ENCODE measurements around the gene PLLP. TPM values are rescaled to one million over a fixed set of nuclear protein-coding genes. Genes with fewer than 3 reads are reported as not detected.
A peak's percentile ranks its signal among the peaks of the same experiment; 100 is the strongest.

PLLP gene
- total and polyA plus RNA-seq, 10 donors, result 4.7 to 53.1 (median 17.2) TPM

- H3K9me3 ChIP-seq, result no peaks in the 10 kb centered on the region
- DNase-seq, result no peak
- TF ChIP-seq CTCF (IDR thresholded peaks at IDR 0.05 in 8 of 11, conservative IDR thresholded peaks at IDR 0.05 in 3 of 11) (no peak), POLR2A (IDR thresholded peaks at IDR 0.05) (no peak), POLR2AphosphoS5 (IDR thresholded peaks at IDR 0.05) (no peak)
- intact Hi-C loops (cut with DNase I; ENCODE audit: low total_unique reads), result no loop called here
- H3K4me1 ChIP-seq, result peaks cover 0 to 19% (median 2%) of the 10 kb centered on the region in 6 donors
- H3K27ac ChIP-seq, result peak overlapping the region in 7 of 8 donors; percentile 15 to 79 (median 51)
- peaks cover 0 to 100% (median 59%) of the 10 kb centered on the region in 6 donors for H3K36me3 ChIP-seq
- H3K4me3 ChIP-seq, result no peak overlapping the region
- 68 to 73% (median 70%) methylated on average over 8 of the region's 8 CpGs for WGBS, 5 donors
- no peaks in the 10 kb centered on the region for H3K27me3 ChIP-seq (replicated peaks in 1 of 7)
These were observed 49.1 kb downstream of the PLLP start for GRCh38 chr16:57235128-57236021.

DNA sequence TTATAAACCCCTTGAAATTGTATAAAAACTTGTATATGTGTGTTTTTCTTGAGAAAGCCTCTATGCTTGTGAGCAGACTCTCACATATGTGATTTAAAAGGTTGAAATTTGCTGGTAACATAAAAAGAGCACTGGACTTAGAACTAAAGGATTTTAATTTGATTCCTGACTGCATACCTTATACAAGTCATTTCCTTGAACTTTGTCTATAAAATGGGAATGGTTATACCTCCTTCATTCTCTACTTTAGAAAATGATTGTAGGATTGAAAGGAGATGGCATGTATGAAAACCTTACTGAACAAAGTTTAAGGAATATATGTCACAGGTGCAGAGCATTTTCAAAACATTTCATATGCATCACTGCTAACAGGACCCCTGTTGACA is 49.8 kb downstream of the PLLP start:
- Histone ChIP-seq H3K27ac (peak overlapping the region in 5 of 8 donors; percentile 15 to 79 (median 51)), H3K4me1 (peaks cover 0 to 18% (median 2%) of the 10 kb centered on the region in 6 donors), H3K36me3 (peaks cover 0 to 100% (median 62%) of the 10 kb centered on the region in 6 donors), H3K4me3 (no peak overlapping the region), H3K27me3 (replicated peaks in 1 of 7) (no peaks in the 10 kb centered on the region), H3K9me3 (no peaks in the 10 kb centered on the region)
- no peak for TF ChIP-seq CTCF (IDR thresholded peaks at IDR 0.05 in 8 of 11, conservative IDR thresholded peaks at IDR 0.05 in 3 of 11)
- no peak for TF ChIP-seq POLR2A (IDR thresholded peaks at IDR 0.05)
- no peak for TF ChIP-seq POLR2AphosphoS5 (IDR thresholded peaks at IDR 0.05)
- intact Hi-C loops (cut with DNase I; ENCODE audit: low total_unique reads), result no loop called here
- no peak for DNase-seq

DNA sequence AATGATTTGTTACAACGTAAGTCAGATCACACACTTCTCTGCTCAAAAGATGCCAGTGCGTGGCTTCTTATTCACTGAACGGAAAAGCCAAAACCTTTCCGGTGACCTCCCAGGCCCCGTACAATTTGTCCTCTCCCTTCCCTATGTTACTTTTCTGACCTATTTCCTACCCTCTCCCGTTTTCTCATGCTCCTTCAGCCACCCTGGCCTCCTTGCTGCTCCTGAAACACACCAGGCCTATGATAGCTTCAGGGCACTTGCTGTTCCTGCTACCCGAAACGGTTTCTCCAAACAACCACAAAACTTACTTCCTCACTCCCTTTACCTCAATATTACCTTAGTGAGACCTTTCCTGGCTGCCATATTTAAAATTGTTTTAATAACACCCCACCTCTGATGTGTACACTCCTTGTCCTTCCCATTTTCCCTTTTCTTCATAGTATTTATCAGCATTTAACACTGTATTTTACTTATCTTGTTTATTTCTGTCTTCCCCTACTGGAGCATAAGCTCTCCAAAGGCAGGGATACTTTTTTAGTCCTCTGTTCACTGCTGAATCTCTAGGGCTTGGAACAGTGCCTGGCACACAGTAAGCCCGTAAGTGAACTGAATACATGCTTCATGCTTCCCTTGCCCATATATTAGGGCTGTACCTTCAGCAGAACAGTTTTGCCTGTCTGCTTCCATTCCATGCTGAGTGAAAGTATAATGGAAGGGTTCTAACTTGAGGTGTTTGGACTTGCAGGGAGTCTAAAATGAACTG is 50.3 kb downstream of the PLLP start:
- intact Hi-C loops (cut with DNase I; ENCODE audit: low total_unique reads), result no loop called here
- H3K4me3 ChIP-seq, result no peak overlapping the region
- H3K9me3 ChIP-seq, result no peaks in the 10 kb centered on the region
- no peak for DNase-seq
- peaks cover 0 to 100% (median 65%) of the 10 kb centered on the region in 6 donors for H3K36me3 ChIP-seq
- H3K4me1 ChIP-seq, result peaks cover 0 to 18% (median 2%) of the 10 kb centered on the region in 6 donors
- TF ChIP-seq POLR2A (IDR thresholded peaks at IDR 0.05) (no peak), POLR2AphosphoS5 (IDR thresholded peaks at IDR 0.05) (no peak), CTCF (IDR thresholded peaks at IDR 0.05 in 8 of 11, conservative IDR thresholded peaks at IDR 0.05 in 3 of 11) (no peak)
- no peaks in the 10 kb centered on the region for H3K27me3 ChIP-seq (replicated peaks in 1 of 7)
- WGBS, 5 donors, result 91 to 95% (median 94%) methylated on average over 9 of the region's 9 CpGs
- peak overlapping the region in 2 of 8 donors; percentile 54 to 79 for H3K27ac ChIP-seq

Measured in spleen (tissue), 11 donors.